HL-60 (cell line): ENCODE data around the gene PDCL2.
A peak's percentile ranks its signal among the peaks of the same experiment; 100 is the strongest.

Source experiments
- DNase-seq, 2 experiments: peaks; one replicate each; pipeline ENCODE4 v3.0.0-alpha.2; 2010 to 2020; ENCODE audit warnings: low read depth in 1 of 2, low spot score in 1 of 2
- H3K27ac ChIP-seq: fragments of 250-450 bp; sonication (Bioruptor Pico); replicated peaks from 2 replicates; pipeline ENCODE4 v1.5.1; 2020; ENCODE audit warnings: mild to moderate bottlenecking, moderate library complexity
- H3K27me3 ChIP-seq: fragments of 250-450 bp; sonication (Bioruptor Pico); 2 replicates; pipeline ENCODE4 v1.5.1; 2021; ENCODE audit warnings: mild to moderate bottlenecking, moderate library complexity; ENCODE audit not compliant: insufficient read depth, poor library complexity, severe bottlenecking
- H3K4me3 ChIP-seq: replicated peaks from 2 replicates; pipeline ENCODE4 v1.5.1; 2011; ENCODE audit warnings: mild to moderate bottlenecking, control low read depth, low read length; ENCODE audit not compliant: insufficient read depth
- CTCF ChIP-seq: IDR thresholded peaks from one replicate; pipeline ENCODE4 v1.5.1; 2011; ENCODE audit warnings: low read length, control low read depth, inconsistent platforms; ENCODE audit not compliant: insufficient read depth
- GABPA ChIP-seq: IDR thresholded peaks from 2 replicates; pipeline ENCODE4 v1.6.1; 2012; ENCODE audit warnings: low read depth
- POLR2AphosphoS5 ChIP-seq: IDR thresholded peaks from 2 replicates; pipeline ENCODE4 v1.6.1; 2012; ENCODE audit warnings: low read depth
- REST ChIP-seq: IDR thresholded peaks from 2 replicates; pipeline ENCODE4 v1.6.1; 2012; ENCODE audit warnings: low read depth; ENCODE audit not compliant: insufficient replicate concordance
- SPI1 ChIP-seq: IDR thresholded peaks from 2 replicates; pipeline ENCODE4 v1.6.1; 2012; ENCODE audit warnings: low read depth, mild to moderate bottlenecking, borderline replicate concordance

PDCL2 gene

GRCh38 chr4:55545151-55545550 is 46.9 kb downstream of the PDCL2 start:
- DNase-seq: no peak
- TF ChIP-seq REST (no peak), POLR2AphosphoS5 (no peak)
- no peaks in the 10 kb centered on the region for H3K27me3 ChIP-seq
- peak overlapping the region; percentile 70 for H3K4me3 ChIP-seq
- H3K27ac ChIP-seq: peak overlapping the region; percentile 92

GRCh38 chr4:55543858-55544257 is 48.2 kb downstream of the PDCL2 start:
- no peak for DNase-seq
- H3K27me3 ChIP-seq: no peaks in the 10 kb centered on the region
- TF ChIP-seq GABPA (no peak), POLR2AphosphoS5 (no peak), SPI1 (no peak), REST (no peak), CTCF (no peak)
- no peak overlapping the region for H3K27ac ChIP-seq
- no peak overlapping the region for H3K4me3 ChIP-seq

GRCh38 chr4:55540271-55540670 is 51.8 kb downstream of the PDCL2 start:
- TF ChIP-seq REST: no peak
- Histone ChIP-seq H3K27ac (no peak overlapping the region), H3K4me3 (no peak overlapping the region), H3K27me3 (no peaks in the 10 kb centered on the region)
- DNase-seq: no peak

DNA sequence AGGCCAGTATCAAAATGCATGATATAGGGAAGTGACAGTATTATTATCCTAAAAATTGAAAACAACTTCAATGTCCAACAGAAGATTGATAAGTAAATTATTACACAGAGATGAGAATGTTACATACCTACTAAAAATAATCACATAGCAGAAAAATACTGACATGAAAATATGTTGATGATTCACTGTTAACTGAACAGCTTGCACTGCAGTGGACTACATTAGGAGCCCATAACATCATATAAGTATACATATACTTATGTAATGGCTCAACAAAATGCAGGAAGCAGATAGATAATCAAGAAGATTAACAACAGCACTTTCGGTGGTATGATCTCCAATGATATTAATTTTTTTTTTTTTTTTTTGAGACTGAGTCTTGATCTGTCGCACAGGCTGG is 52.4 kb downstream of the PDCL2 start:
- no peaks in the 10 kb centered on the region for H3K27me3 ChIP-seq
- TF ChIP-seq SPI1 (no peak), CTCF (no peak), GABPA (no peak), POLR2AphosphoS5 (no peak), REST (no peak)
- no peak overlapping the region for H3K27ac ChIP-seq
- no peak for DNase-seq
- H3K4me3 ChIP-seq: no peak overlapping the region
